ENCODE results near the gene NIPBL. TPM values are rescaled to one million over a fixed set of nuclear protein-coding genes. Genes with fewer than 3 reads are reported as not detected.
"Not testable (repeated sequence)": the region's sequence is repeated elsewhere in the genome, so short reads cannot be mapped to it uniquely, and the experiment has no call there.

Gene NIPBL
- total RNA-seq, 4 donors from 2014 or later, result 26.7 to 73.8 (median 64.4) TPM

DNA sequence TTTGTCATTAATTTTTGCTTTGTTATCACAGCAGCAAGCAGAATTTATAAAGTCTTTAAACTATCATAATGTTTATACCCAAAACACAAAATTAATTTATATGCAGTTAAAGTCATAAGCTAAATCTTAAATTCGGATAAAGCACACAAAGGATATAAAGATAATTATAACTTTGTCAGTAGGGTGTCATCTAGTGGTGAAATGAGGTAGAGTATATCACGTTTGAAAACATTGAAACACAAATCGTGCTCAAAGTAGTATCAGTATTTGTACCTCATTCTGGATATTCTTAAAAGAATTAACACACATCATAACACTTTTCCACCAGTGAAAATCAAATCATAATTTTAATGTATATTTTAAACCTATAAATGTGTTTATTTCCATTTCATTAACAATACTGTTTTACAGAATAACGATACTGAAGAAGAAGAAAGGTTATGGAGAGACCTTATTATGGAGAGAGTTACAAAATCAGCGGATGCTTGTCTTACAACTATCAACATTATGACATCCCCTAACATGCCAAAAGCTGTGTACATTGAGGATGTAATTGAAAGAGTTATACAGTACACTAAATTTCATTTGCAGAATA is 129.5 kb downstream of the NIPBL start:
- no peaks in the 10 kb centered on the region for H3K27me3 ChIP-seq
- H3K27ac ChIP-seq, result no peak overlapping the region
- H3K4me1 ChIP-seq, result no peaks in the 10 kb centered on the region
- TF ChIP-seq, protein P1, sequence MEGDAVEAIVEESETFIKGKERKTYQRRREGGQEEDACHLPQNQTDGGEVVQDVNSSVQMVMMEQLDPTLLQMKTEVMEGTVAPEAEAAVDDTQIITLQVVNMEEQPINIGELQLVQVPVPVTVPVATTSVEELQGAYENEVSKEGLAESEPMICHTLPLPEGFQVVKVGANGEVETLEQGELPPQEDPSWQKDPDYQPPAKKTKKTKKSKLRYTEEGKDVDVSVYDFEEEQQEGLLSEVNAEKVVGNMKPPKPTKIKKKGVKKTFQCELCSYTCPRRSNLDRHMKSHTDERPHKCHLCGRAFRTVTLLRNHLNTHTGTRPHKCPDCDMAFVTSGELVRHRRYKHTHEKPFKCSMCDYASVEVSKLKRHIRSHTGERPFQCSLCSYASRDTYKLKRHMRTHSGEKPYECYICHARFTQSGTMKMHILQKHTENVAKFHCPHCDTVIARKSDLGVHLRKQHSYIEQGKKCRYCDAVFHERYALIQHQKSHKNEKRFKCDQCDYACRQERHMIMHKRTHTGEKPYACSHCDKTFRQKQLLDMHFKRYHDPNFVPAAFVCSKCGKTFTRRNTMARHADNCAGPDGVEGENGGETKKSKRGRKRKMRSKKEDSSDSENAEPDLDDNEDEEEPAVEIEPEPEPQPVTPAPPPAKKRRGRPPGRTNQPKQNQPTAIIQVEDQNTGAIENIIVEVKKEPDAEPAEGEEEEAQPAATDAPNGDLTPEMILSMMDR (IDR thresholded peaks at IDR 0.05), result peak; percentile 39 to 64 (median 52)
- no peak for TF ChIP-seq POLR2A (IDR thresholded peaks at IDR 0.05)
- no peaks in the 10 kb centered on the region for H3K9me3 ChIP-seq
- H3K4me3 ChIP-seq, result no peak overlapping the region
- in situ Hi-C loops (cut with MboI; ENCODE audit: low pct_ligation_motif_present in 1 of 4, low pct_unique_long_range_greater_than_20kb in 1 of 4, low sequenced_read_pairs in 3 of 4), result loop anchor here (10.0 to 25.0 kb wide), 3 partner anchors 261 to 271 kb away; no protein-coding TSS in a partner anchor
- H3K36me3 ChIP-seq, result peaks cover 0 to 65% (median 27%) of the 10 kb centered on the region in 4 donors
- intact Hi-C loops (cut with DNase I; ENCODE audit: low total_unique reads), result loop anchor here (10.0 kb wide), 1 partner anchor 281 kb away; no protein-coding TSS in a partner anchor
- WGBS, 2 donors (ENCODE audit: low coverage in 1 of 2), result 52 to 54% methylated on average over 5 of the region's 5 CpGs
- DNase-seq, result no peak

DNA sequence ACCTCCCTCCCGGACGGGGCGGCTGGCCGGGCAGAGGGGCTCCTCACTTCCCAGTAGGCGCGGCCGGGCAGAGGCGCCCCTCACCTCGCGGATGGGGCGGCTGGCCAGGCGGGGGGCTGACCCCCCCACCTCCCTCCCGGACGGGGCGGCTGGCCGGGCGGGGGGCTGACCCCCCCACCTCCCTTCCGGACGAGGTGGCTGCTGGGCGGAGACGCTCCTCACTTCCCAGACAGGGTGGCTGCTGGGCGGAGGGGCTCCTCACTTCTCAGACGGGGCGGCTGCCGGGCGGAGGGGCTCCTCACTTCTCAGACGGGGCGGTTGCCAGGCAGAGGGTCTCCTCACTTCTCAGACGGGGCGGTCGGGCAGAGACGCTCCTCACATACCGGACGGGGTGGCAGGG is 136.6 kb downstream of the NIPBL start:
- H3K27ac ChIP-seq; DNase-seq; H3K4me1 ChIP-seq; H3K27me3 ChIP-seq; H3K4me3 ChIP-seq; H3K9me3 ChIP-seq; intact Hi-C loops (cut with DNase I; ENCODE audit: low total_unique reads): not testable (repeated sequence)
- in situ Hi-C loops (cut with MboI; ENCODE audit: low pct_ligation_motif_present in 1 of 4, low pct_unique_long_range_greater_than_20kb in 1 of 4, low sequenced_read_pairs in 3 of 4), result loop anchor here in 2 of 4 donors (25.0 kb wide), 1 partner anchor 276 kb away; no protein-coding TSS in a partner anchor
- 100% methylated on average over 12 of the region's 34 CpGs; no CpG with 5 or more reads in 1 of the 2 donors for WGBS, 2 donors (ENCODE audit: low coverage in 1 of 2)
- H3K36me3 ChIP-seq, result peaks cover 0 to 58% (median 24%) of the 10 kb centered on the region in 4 donors

DNA sequence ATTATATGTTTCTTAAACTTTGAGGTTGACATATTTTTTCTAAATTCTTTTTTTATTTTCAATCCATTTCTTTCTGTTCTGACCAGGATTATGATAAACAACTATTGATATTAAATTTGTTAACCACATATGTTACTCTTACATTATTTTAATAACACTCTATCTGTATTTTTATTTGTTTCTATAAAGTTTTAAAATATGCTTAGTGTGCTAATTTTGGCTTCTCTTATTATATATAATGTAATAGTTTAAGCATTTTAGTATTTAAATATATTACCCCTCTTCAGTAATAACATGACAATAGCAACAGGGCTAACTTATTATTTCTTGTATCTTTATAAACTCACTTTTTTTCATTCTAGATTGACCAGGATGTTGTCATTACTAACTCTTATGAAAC is 137.8 kb downstream of the NIPBL start:
- Histone ChIP-seq H3K4me1 (no peaks in the 10 kb centered on the region), H3K27ac (no peak overlapping the region), H3K9me3 (no peaks in the 10 kb centered on the region), H3K4me3 (no peak overlapping the region), H3K36me3 (peaks cover 0 to 48% (median 23%) of the 10 kb centered on the region in 4 donors), H3K27me3 (no peaks in the 10 kb centered on the region)
- in situ Hi-C loops (cut with MboI; ENCODE audit: low pct_ligation_motif_present in 1 of 4, low pct_unique_long_range_greater_than_20kb in 1 of 4, low sequenced_read_pairs in 3 of 4) (loop anchor here in 2 of 4 donors (25.0 kb wide), 1 partner anchor 277 kb away; no protein-coding TSS in a partner anchor), intact Hi-C loops (cut with DNase I; ENCODE audit: low total_unique reads) (loop anchor here (1.0 kb wide), 1 partner anchor 11 kb away; no protein-coding TSS in a partner anchor)
- no peak for TF ChIP-seq POLR2AphosphoS5 (IDR thresholded peaks at IDR 0.05)
- TF ChIP-seq, protein P1 (IDR thresholded peaks at IDR 0.05), result no peak
- TF ChIP-seq POLR2A (IDR thresholded peaks at IDR 0.05), result no peak
- TF ChIP-seq EP300 (IDR thresholded peaks at IDR 0.05; ENCODE audit: low read depth), result no peak
- DNase-seq, result no peak

DNA sequence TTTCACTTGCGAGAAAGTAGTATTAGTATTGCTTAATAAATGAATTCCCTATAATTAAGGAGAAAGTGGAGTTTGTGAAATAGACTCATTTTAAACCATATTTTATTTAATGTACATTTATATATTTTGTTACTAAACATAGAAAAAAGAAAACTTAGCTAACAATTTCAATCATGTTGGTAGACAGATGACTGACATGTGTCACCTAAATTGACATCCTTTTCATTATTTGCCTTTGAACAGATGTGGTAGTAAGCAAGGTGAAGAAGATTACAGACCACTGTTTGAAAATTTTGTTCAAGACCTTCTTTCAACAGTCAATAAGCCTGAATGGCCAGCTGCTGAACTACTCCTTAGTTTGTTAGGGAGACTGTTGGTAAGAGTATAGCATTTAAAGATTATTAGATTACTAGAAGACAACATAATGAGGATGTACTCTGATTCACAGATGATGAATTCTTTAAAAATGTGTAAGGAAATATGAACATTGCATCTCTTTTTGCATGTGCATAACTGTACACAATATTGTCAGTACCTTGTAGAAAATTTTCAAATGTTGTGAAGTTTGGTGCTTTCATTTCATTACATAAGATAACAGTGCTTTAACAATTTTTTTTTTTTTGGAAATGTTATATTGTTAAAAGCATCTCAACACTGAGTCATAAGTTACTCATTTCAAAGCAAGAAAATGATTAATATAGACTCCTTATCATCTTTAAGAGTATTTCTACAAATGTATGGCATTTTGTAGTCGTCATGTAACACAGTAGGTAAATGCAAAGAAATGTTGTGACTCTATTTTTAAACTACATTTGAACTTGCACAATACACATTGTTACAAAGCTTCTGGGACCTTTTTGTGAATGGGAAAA is 139.5 kb downstream of the NIPBL start:
- 91 to 95% methylated on average over 2 of the region's 2 CpGs for WGBS, 2 donors (ENCODE audit: low coverage in 1 of 2)
- in situ Hi-C loops (cut with MboI; ENCODE audit: low pct_ligation_motif_present in 1 of 4, low pct_unique_long_range_greater_than_20kb in 1 of 4, low sequenced_read_pairs in 3 of 4) (loop anchor here in 2 of 4 donors (25.0 kb wide), 1 partner anchor 279 kb away; no protein-coding TSS in a partner anchor), intact Hi-C loops (cut with DNase I; ENCODE audit: low total_unique reads) (no loop called here)
- DNase-seq, result no peak
- Histone ChIP-seq H3K27me3 (no peaks in the 10 kb centered on the region), H3K9me3 (no peaks in the 10 kb centered on the region), H3K4me1 (no peaks in the 10 kb centered on the region), H3K36me3 (peaks cover 0 to 53% (median 24%) of the 10 kb centered on the region in 4 donors), H3K27ac (no peak overlapping the region), H3K4me3 (no peak overlapping the region)
- no peak for TF ChIP-seq EP300 (IDR thresholded peaks at IDR 0.05; ENCODE audit: low read depth)
- TF ChIP-seq POLR2AphosphoS5 (IDR thresholded peaks at IDR 0.05), result no peak
- no peak for TF ChIP-seq POLR2A (IDR thresholded peaks at IDR 0.05)
- TF ChIP-seq, protein P1 (IDR thresholded peaks at IDR 0.05), result no peak

Measured in transverse colon (tissue), 4 donors.